Naive thymus-derived CD4-positive, alpha-beta T cell (primary cell): ENCODE results near the gene LRRC8D. TPM values are rescaled to one million over a fixed set of nuclear protein-coding genes. Genes with fewer than 3 reads are reported as not detected.

ENCODE experiments used
- ATAC-seq: fragments of 150-1000 bp; cut with Tn5 transposase; 2 replicates; pipeline ENCODE4 v1.10.0; 2021; ENCODE audit warnings: mild to moderate bottlenecking, moderate library complexity
- CTCF ChIA-PET: fragments of 350-600 bp; sonication (Branson Sonifier 250); formaldehyde crosslinking; loops from one replicate; lab custom pipeline; 2021; ENCODE audit warnings: antibody characterized with exemption; lab: Charles Lee
- POLR2A ChIA-PET: fragments of 350-600 bp; sonication (Branson Sonifier 250); formaldehyde crosslinking; loops from one replicate; lab custom pipeline; 2021; ENCODE audit warnings: antibody characterized with exemption, inconsistent platforms; lab: Charles Lee
- DNase-seq, 9 donors: peaks; one replicate each; pipeline versions ENCODE4 v3.0.0 to v3.0.0-alpha.2; 2020 to 2022; ENCODE audit warnings: mixed read lengths in 1 of 9
- H3K27ac ChIP-seq: one replicate; pipeline ENCODE4 v1.7.0; 2013; ENCODE audit warnings: mild to moderate bottlenecking, low read depth, low read length, moderate library complexity
- H3K27me3 ChIP-seq, 2 donors: one replicate each; pipeline ENCODE4 v1.7.0; 2013; ENCODE audit warnings: low read length in 2 of 2, mild to moderate bottlenecking in 2 of 2, moderate library complexity in 2 of 2; ENCODE audit not compliant: control insufficient read depth in 2 of 2, insufficient read depth in 2 of 2
- H3K36me3 ChIP-seq, 3 experiments: 1 replicate in 2 of 3; 2 replicates in 1 of 3; pipeline ENCODE4 v1.7.0; 2013; ENCODE audit warnings: low read length in 3 of 3, mild to moderate bottlenecking in 3 of 3, moderate library complexity in 1 of 3; ENCODE audit not compliant: insufficient read depth in 3 of 3, control insufficient read depth in 2 of 3
- H3K4me1 ChIP-seq, 2 donors: one replicate each; pipeline ENCODE4 v1.7.0; 2013; ENCODE audit warnings: low read length in 2 of 2, mild to moderate bottlenecking in 2 of 2, moderate library complexity in 1 of 2; ENCODE audit not compliant: control insufficient read depth in 2 of 2, insufficient read depth in 2 of 2
- H3K4me3 ChIP-seq: 2 replicates; pipeline ENCODE4 v1.7.0; 2013; ENCODE audit warnings: mild to moderate bottlenecking, low read length
- H3K9me3 ChIP-seq, 3 experiments: 1 replicate in 2 of 3; 2 replicates in 1 of 3; pipeline ENCODE4 v1.7.0; 2013; ENCODE audit warnings: low read length in 3 of 3; ENCODE audit not compliant: control insufficient read depth in 2 of 3
- H3K27ac Mint-ChIP-seq, 9 donors: one replicate each; pipeline ENCODE4 v1.8.0; 2020 to 2022; ENCODE audit warnings: mixed read lengths in 9 of 9, mild to moderate bottlenecking in 8 of 9, moderate library complexity in 5 of 9, inconsistent platforms in 2 of 9
- H3K27me3 Mint-ChIP-seq, 5 donors: one replicate each; pipeline ENCODE4 v1.8.0; 2021 to 2022; ENCODE audit warnings: mixed read lengths in 5 of 5, mild to moderate bottlenecking in 1 of 5
- H3K36me3 Mint-ChIP-seq, 5 donors: one replicate each; pipeline ENCODE4 v1.8.0; 2020 to 2022; ENCODE audit warnings: mixed read lengths in 5 of 5, mild to moderate bottlenecking in 3 of 5, inconsistent platforms in 1 of 5
- H3K4me1 Mint-ChIP-seq, 7 donors: one replicate each; pipeline ENCODE4 v1.8.0; 2020 to 2022; ENCODE audit warnings: mixed read lengths in 7 of 7, mild to moderate bottlenecking in 3 of 7, inconsistent platforms in 1 of 7
- H3K4me3 Mint-ChIP-seq, 10 donors: one replicate each; pipeline ENCODE4 v1.8.0; 2020 to 2022; ENCODE audit warnings: mild to moderate bottlenecking in 10 of 10, mixed read lengths in 10 of 10, moderate library complexity in 6 of 10, inconsistent platforms in 2 of 10
- H3K9me3 Mint-ChIP-seq, 11 donors: one replicate each; pipeline ENCODE4 v1.8.0; 2020 to 2022; ENCODE audit warnings: mixed read lengths in 11 of 11, mild to moderate bottlenecking in 4 of 11, inconsistent platforms in 1 of 11, moderate library complexity in 1 of 11
- intact Hi-C, 2 donors: fragments of 100-400 bp; cut with micrococcal nuclease; formaldehyde crosslinking; loops; one replicate each; pipeline ENCODE4 v1.15.1; 2023
- polyA plus RNA-seq, 2 donors: library from polyadenylated mRNA; unstranded; fragments of 300-500 nt; fragmentation: Illumina TruSeq; gene quantifications; one replicate each; pipeline ENCODE4 v1.2.3, GENCODE V29; 2021
- total RNA-seq, 6 experiments: library from RNA in 5 of 6; stranded (reverse) in 5 of 6; gene quantifications; 1 replicate in 5 of 6; 2 replicates in 1 of 6; pipeline ENCODE4 v1.2.3 and lab custom pipeline; 2021 to 2026

LRRC8D gene
- total and polyA plus RNA-seq, 7 experiments from 2014 or later: 21.1 to 65.7 (median 38.9) TPM

DNA sequence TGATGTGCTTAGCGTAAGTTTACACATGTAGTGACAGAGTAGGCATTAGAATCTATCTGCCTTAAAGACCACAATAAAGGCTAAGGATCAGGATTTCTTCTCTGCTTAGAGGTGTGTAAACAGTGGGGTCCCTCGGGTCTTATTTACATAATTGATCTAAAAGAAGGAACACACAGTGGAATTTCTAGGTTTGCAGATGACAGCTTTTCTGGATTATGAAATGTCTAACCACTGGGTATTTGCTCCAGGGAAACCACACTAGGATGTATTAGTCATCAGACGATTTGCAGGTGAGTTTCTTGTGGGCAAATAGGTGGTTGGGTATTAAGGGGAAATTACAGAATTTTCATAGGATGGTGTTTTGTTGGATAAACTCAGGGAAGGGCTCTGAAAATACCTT is 5.8 kb downstream of the LRRC8D start:
- H3K4me1 Mint-ChIP-seq: peaks cover 7 to 27% (median 19%) of the 10 kb centered on the region in 7 donors
- CTCF ChIA-PET: no interaction called here

DNA sequence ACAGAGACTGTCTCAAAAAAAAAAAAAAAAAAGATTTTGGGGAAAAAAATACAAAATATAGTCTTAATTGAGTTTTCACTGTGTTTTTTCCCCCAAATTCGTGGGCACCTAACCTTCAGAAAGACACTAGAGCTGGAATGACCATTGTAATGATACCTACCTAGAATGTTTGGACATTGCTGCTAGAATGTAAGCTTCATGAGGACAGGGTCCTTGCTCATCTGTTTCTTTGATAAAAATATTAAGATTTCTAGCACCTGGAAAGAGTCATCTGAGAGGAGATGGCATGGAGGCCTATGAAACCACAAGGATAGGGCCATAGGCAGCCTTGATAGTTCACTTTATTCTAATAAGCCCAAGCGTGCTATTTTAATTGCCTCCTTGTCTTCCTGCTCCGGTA is 6.5 kb downstream of the LRRC8D start:
- Histone ChIP-seq H3K9me3 (no peaks in the 10 kb centered on the region), H3K27me3 (no peaks in the 10 kb centered on the region), H3K4me1 (no peaks in the 10 kb centered on the region), H3K36me3 (no peaks in the 10 kb centered on the region), H3K27ac (no peak overlapping the region), H3K4me3 (no peak overlapping the region)
- POLR2A ChIA-PET: interaction anchor here (0.6 kb wide), 1 partner anchor 15 kb away, joined by 3 read pairs; no protein-coding TSS in a partner anchor
- ATAC-seq (no peak), DNase-seq (no peak)
- Mint-ChIP-seq H3K4me3 (no peak overlapping the region), H3K27me3 (no peaks in the 10 kb centered on the region), H3K36me3 (peaks cover 0 to 9% (median 3%) of the 10 kb centered on the region in 5 donors), H3K9me3 (peaks cover 0 to 2% (median 0%) of the 10 kb centered on the region in 11 donors), H3K27ac (no peak overlapping the region), H3K4me1 (peaks cover 2 to 21% (median 12%) of the 10 kb centered on the region in 7 donors)
- intact Hi-C loops: no loop called here
- CTCF ChIA-PET: no interaction called here

More for the DNA sequence above, 5.8 kb downstream of the LRRC8D start:
- ATAC-seq (no peak), DNase-seq (no peak)
- no peaks in the 10 kb centered on the region for H3K9me3 ChIP-seq
- H3K4me1 ChIP-seq: peaks cover 0 to 5% of the 10 kb centered on the region in 2 donors
- no peak overlapping the region for H3K4me3 ChIP-seq
- peaks cover 0 to 9% (median 3%) of the 10 kb centered on the region in 5 donors for H3K36me3 Mint-ChIP-seq
- peaks cover 0 to 2% (median 0%) of the 10 kb centered on the region in 11 donors for H3K9me3 Mint-ChIP-seq
- intact Hi-C loops: no loop called here
- no peak overlapping the region for H3K4me3 Mint-ChIP-seq
- H3K27ac ChIP-seq: no peak overlapping the region
- H3K36me3 ChIP-seq: no peaks in the 10 kb centered on the region
- H3K27me3 ChIP-seq: no peaks in the 10 kb centered on the region
- no peaks in the 10 kb centered on the region for H3K27me3 Mint-ChIP-seq
- no peak overlapping the region for H3K27ac Mint-ChIP-seq
- POLR2A ChIA-PET: no interaction called here

DNA sequence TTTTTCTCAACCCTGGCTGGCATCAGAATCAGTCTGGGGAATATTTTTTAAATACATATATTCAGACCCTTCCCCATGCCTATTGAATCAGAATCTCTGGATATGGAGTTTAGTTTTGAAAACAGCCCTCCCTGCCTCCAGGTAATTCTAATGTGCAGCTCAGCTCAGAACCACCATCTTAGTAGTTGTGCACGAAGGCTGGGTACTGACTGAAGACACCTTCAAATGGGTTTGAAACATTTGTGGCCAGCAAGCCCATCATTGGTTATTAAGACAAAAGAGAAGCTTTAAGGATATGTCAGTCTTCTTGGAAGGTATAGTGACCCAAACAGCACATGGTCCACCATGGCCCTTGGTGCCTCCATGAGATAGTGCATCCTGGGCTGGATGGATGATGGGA is 7.1 kb downstream of the LRRC8D start:
- peaks cover 0 to 21% (median 8%) of the 10 kb centered on the region in 7 donors for H3K4me1 Mint-ChIP-seq
- ATAC-seq (no peak), DNase-seq (no peak)
- intact Hi-C loops: no loop called here
- CTCF ChIA-PET: no interaction called here
- no peaks in the 10 kb centered on the region for H3K36me3 ChIP-seq
- peaks cover 0 to 2% (median 0%) of the 10 kb centered on the region in 11 donors for H3K9me3 Mint-ChIP-seq
- no peaks in the 10 kb centered on the region for H3K9me3 ChIP-seq
- POLR2A ChIA-PET: interaction anchor here (0.6 to 1.2 kb wide), 2 partner anchors 14 to 24 kb away, joined by 3 read pairs; no protein-coding TSS in a partner anchor
- H3K4me3 Mint-ChIP-seq: no peak overlapping the region
- no peaks in the 10 kb centered on the region for H3K27me3 Mint-ChIP-seq
- no peak overlapping the region for H3K27ac Mint-ChIP-seq
- H3K36me3 Mint-ChIP-seq: peaks cover 0 to 9% (median 3%) of the 10 kb centered on the region in 5 donors
- no peaks in the 10 kb centered on the region for H3K27me3 ChIP-seq
- H3K4me1 ChIP-seq: no peaks in the 10 kb centered on the region
- H3K27ac ChIP-seq: no peak overlapping the region
- H3K4me3 ChIP-seq: no peak overlapping the region

DNA sequence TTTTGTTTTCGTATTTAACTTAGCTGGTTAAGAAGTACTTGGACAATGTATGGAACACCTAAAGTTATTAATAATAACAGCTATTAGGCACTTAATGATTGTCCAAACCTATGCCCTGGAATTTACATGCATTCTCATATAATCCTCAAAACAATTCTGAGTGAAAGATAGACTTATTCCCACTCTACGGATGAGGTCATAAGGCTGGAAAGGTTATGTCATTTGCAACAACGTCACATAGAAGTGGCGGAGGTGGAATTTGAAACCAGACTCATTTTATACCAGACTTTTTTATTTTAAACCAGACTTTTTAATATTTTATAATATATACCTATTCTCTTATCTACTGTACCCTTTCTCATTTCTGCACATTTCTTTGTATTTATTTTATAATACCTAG is 8.4 kb downstream of the LRRC8D start:
- CTCF ChIA-PET: interaction anchor here (1.3 kb wide), 1 partner anchor 14 kb away, joined by 3 read pairs; no protein-coding TSS in a partner anchor
- H3K27ac Mint-ChIP-seq: no peak overlapping the region
- no peak overlapping the region for H3K4me3 Mint-ChIP-seq
- H3K36me3 Mint-ChIP-seq: peaks cover 0 to 9% (median 3%) of the 10 kb centered on the region in 5 donors
- Histone ChIP-seq H3K27me3 (no peaks in the 10 kb centered on the region), H3K36me3 (no peaks in the 10 kb centered on the region), H3K27ac (no peak overlapping the region), H3K4me1 (no peaks in the 10 kb centered on the region), H3K4me3 (no peak overlapping the region), H3K9me3 (no peaks in the 10 kb centered on the region)
- H3K9me3 Mint-ChIP-seq: peaks cover 0 to 2% (median 0%) of the 10 kb centered on the region in 11 donors
- POLR2A ChIA-PET: interaction anchor here (1.2 kb wide), 1 partner anchor 23 kb away, joined by 3 read pairs; no protein-coding TSS in a partner anchor
- intact Hi-C loops: no loop called here
- ATAC-seq (no peak), DNase-seq (no peak)
- H3K27me3 Mint-ChIP-seq: no peaks in the 10 kb centered on the region
- peaks cover 0 to 19% (median 0%) of the 10 kb centered on the region in 7 donors for H3K4me1 Mint-ChIP-seq

DNA sequence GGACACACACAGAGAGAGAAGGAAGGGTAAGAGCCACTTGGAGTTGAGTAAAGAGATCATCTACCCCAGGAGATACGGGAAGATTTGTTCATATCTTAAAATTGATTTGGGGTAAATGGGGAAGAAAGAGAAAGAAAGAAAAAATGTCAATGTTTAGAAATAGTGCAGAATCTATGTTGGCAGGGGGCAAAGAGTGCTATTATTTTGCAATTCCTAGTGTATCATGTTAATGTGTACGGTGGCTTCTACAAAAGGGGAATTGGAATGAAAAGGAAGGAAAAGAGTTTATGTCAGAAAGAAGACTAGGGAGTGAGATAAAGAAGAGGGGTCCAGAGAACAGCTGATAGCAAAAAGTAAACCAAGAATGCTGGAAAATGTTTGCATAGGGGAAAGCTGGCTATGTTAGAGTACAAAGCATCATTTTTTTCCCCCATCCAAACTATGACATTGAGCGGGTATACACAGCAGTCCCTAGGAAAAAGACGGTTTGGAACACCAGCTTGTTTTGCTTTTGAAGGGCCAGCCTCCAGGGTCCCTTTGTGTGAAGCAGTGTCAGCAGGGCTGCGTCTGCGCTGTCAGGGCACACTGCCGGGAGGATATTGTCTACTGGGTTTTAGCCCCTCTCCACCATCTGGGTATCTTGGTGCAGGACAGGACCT is 10.8 kb downstream of the LRRC8D start:
- ATAC-seq: no peak
- no peak overlapping the region for H3K4me3 Mint-ChIP-seq
- H3K27me3 Mint-ChIP-seq: peaks cover 0 to 2% (median 0%) of the 10 kb centered on the region in 5 donors
- H3K36me3 Mint-ChIP-seq: peaks cover 0 to 4% (median 3%) of the 10 kb centered on the region in 5 donors
- no peak overlapping the region for H3K27ac ChIP-seq
- CTCF ChIA-PET: no interaction called here
- H3K36me3 ChIP-seq: no peaks in the 10 kb centered on the region
- peaks cover 0 to 20% (median 4%) of the 10 kb centered on the region in 7 donors for H3K4me1 Mint-ChIP-seq
- H3K27me3 ChIP-seq: no peaks in the 10 kb centered on the region
- intact Hi-C loops: no loop called here
- POLR2A ChIA-PET: no interaction called here
- H3K9me3 Mint-ChIP-seq: peaks cover 0 to 2% (median 0%) of the 10 kb centered on the region in 11 donors
- H3K4me1 ChIP-seq: no peaks in the 10 kb centered on the region
- no peaks in the 10 kb centered on the region for H3K9me3 ChIP-seq
- no peak for DNase-seq
- no peak overlapping the region for H3K27ac Mint-ChIP-seq
- H3K4me3 ChIP-seq: no peak overlapping the region

DNA sequence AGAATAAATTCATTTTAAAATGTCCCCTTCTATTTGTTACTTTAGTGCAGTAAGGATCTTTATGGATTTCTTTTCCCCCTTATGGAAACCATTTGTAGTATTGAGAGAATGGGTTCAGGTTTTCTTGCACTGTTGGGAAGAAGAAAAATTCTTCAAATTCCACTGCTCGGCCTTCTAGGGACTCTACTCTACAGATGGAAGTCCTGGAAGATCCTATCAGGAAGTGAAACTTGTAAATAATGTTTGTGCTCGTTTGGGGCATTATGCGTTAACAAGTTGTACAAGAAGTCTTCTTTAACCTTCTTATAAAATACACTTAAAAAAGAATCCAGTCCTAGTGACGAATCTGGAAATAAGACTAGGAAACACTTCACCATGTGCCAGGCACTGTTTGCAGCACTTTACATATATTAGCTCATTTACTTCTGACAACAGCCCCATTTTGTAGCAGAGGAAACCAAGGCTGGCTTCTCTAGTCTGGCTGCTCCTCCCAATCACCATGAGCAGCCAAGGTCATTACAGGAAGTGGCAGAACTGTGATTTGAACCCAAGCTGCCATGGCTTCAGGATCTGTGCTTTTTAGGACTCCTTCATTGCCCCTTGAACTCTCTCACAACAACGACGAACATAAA is 11.8 kb downstream of the LRRC8D start:
- CTCF ChIA-PET: no interaction called here
- Mint-ChIP-seq H3K27me3 (peaks cover 0 to 5% (median 0%) of the 10 kb centered on the region in 5 donors), H3K4me1 (peaks cover 0 to 21% (median 5%) of the 10 kb centered on the region in 7 donors), H3K4me3 (no peak overlapping the region), H3K36me3 (peaks cover 0 to 7% (median under 1%) of the 10 kb centered on the region in 5 donors), H3K27ac (peak overlapping the region in 1 of 9 donors; percentile 46), H3K9me3 (peaks cover 0 to under 1% (median 0%) of the 10 kb centered on the region in 11 donors)
- Histone ChIP-seq H3K27ac (no peak overlapping the region), H3K27me3 (no peaks in the 10 kb centered on the region), H3K36me3 (no peaks in the 10 kb centered on the region), H3K9me3 (no peaks in the 10 kb centered on the region), H3K4me3 (no peak overlapping the region), H3K4me1 (no peaks in the 10 kb centered on the region)
- POLR2A ChIA-PET: no interaction called here
- DNase-seq (no peak), ATAC-seq (no peak)
- intact Hi-C loops: no loop called here
